GM18909 (cell line): ENCODE results near the gene RRAGC.

Source experiments
- ATAC-seq: cut with Tn5 transposase; IDR thresholded peaks from one replicate; pipeline ENCODE4 v1.9.1; 2021; ENCODE audit warnings: mild to moderate bottlenecking; ENCODE audit not compliant: unreplicated experiment, poor library complexity

The RRAGC gene

DNA sequence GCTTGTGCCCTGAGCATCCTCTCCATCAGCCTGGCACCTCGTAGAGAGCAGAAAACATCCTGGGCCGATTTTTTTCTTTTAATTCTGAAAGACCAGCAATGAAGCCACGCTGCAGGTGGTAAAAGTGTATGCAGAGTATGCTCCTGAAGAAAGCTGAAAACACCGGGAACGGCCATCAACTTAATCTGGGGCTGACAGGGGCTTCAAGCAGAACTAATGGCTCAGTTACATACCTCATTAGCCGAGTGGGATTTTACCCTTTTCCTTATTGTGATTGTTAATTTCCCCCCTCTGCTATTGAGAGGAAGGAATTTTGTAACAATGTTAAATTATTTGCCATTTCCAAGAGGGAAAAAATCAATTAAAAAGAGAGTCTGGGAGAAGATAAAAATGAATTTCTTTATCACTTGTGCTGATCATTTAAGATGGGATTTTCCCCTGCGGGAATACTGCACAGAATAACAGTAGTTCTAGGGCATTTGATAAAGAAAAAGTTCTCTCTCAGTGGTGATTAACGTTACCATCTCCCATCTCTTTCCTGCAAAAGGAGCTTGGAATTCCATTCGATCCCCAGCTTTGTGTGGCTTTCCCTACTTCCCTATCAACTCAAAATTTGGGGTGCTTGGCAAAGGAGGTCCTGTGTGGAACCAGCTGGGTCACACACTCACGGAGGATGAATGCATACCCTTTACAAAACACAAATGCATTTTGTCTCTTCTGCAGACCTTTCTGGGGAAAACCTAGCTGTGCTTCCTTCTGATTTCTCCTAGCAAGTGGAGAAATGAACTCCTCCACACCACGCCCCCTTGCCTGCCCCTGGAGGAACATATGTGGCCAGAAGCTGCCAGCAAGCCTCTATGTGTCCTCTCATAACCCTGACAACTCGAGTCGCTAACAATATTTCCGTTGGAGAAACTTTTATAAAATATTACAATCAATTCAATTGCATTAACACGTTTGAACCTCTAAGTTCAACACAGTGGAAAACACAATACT, 70.9 kb downstream of the RRAGC start:
- no peak for ATAC-seq
